Activated CD4-positive, alpha-beta T cell treated with anti-CD3 and anti-CD28 coated beads for 36 hours (primary cell): ENCODE results near the gene MYZAP. TPM values are rescaled to one million over a fixed set of nuclear protein-coding genes. Genes with fewer than 3 reads are reported as not detected.

Source experiments
- ATAC-seq: fragments of 200-7000 bp; cut with Tn5 transposase; one replicate; pipeline ENCODE4 v1.10.0; 2021; ENCODE audit warnings: mild to moderate bottlenecking, moderate library complexity
- CTCF ChIA-PET: fragments of 350-600 bp; sonication (Branson Sonifier 250); formaldehyde crosslinking; loops from one replicate; lab custom pipeline; 2021; ENCODE audit warnings: antibody characterized with exemption; lab: Charles Lee
- POLR2A ChIA-PET: fragments of 350-600 bp; sonication (Branson Sonifier 250); formaldehyde crosslinking; loops from one replicate; lab custom pipeline; 2021; ENCODE audit warnings: antibody characterized with exemption, inconsistent platforms; lab: Charles Lee
- DNase-seq: peaks from one replicate; pipeline ENCODE4 v3.0.0-alpha.2; 2020
- H3K27ac Mint-ChIP-seq: one replicate; pipeline ENCODE4 v1.8.0; 2021; ENCODE audit warnings: mixed read lengths
- H3K27me3 Mint-ChIP-seq: one replicate; pipeline ENCODE4 v1.8.0; 2021; ENCODE audit warnings: mixed read lengths
- H3K36me3 Mint-ChIP-seq: one replicate; pipeline ENCODE4 v1.8.0; 2021; ENCODE audit warnings: low read depth, mixed read lengths
- H3K4me1 Mint-ChIP-seq: one replicate; pipeline ENCODE4 v1.8.0; 2021; ENCODE audit warnings: mixed read lengths
- H3K4me3 Mint-ChIP-seq: one replicate; pipeline ENCODE4 v1.8.0; 2021; ENCODE audit warnings: mild to moderate bottlenecking, moderate library complexity, mixed read lengths
- H3K9me3 Mint-ChIP-seq: one replicate; pipeline ENCODE4 v1.8.0; 2021; ENCODE audit warnings: low read depth, mixed read lengths
- intact Hi-C, 2 experiments: fragments of 100-400 bp; cut with DNase I in 1 of 2; cut with micrococcal nuclease in 1 of 2; formaldehyde crosslinking; loops; one replicate each; pipeline versions ENCODE4 v1.14.2 to v1.15.1; 2022 to 2024; cut with DNase I, micrococcal nuclease
- total RNA-seq, 2 experiments: library from RNA; stranded (reverse); gene quantifications; one replicate each; pipeline ENCODE4 v1.2.3, GENCODE V29; 2021

MYZAP gene
- total RNA-seq, 2 experiments from 2014 or later, result 0.11 TPM

DNA sequence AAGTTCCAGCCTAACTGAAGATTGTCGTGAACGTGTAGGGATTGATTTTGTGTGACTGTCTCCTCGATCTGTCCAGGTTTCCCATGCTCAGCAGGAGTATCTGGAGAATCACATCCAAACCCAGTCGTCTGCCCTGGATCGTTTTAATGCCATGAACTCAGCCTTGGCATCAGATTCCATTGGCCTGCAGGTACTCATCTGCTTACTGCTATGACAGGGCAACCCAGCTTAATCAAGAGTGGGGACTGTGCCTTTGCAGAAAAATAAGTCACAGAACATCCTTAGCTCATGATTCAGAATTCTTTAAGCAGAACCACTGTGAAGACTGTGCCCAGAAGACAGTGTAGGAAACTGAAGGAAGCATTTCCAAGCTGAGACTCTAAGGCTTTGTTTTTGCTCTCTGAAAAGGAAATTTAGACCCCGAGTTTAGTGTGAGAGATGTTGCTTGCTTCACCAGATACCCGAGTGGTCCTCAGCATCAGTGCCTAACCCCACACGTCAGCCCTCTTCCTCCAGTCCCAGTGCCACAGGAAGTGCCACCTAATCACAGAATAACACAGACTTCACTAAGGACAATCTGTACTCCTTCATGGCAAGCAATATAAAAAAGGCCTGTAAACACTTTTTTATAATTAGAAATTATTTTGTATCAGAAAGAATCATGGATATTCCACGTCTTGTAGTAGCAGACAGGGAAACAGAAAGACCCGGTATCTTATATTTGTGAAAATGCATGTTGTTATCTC is 34.2 kb downstream of the MYZAP start:
- ChIA-PET CTCF (interaction anchor here (1.1 to 1.4 kb wide), 2 partner anchors 9 to 18 kb away, joined by 3 to 6 read pairs; no protein-coding TSS in a partner anchor), POLR2A (no interaction called here)
- Mint-ChIP-seq H3K36me3 (no peaks in the 10 kb centered on the region), H3K4me3 (no peak overlapping the region), H3K4me1 (no peaks in the 10 kb centered on the region), H3K27ac (no peak overlapping the region), H3K9me3 (no peaks in the 10 kb centered on the region), H3K27me3 (peaks cover 2% of the 10 kb centered on the region)
- DNase-seq (no peak), ATAC-seq (no peak)
- intact Hi-C loops, result loop anchor here in 1 of 2 experiments (2.0 kb wide), 1 partner anchor 51 kb away; no protein-coding TSS in a partner anchor

DNA sequence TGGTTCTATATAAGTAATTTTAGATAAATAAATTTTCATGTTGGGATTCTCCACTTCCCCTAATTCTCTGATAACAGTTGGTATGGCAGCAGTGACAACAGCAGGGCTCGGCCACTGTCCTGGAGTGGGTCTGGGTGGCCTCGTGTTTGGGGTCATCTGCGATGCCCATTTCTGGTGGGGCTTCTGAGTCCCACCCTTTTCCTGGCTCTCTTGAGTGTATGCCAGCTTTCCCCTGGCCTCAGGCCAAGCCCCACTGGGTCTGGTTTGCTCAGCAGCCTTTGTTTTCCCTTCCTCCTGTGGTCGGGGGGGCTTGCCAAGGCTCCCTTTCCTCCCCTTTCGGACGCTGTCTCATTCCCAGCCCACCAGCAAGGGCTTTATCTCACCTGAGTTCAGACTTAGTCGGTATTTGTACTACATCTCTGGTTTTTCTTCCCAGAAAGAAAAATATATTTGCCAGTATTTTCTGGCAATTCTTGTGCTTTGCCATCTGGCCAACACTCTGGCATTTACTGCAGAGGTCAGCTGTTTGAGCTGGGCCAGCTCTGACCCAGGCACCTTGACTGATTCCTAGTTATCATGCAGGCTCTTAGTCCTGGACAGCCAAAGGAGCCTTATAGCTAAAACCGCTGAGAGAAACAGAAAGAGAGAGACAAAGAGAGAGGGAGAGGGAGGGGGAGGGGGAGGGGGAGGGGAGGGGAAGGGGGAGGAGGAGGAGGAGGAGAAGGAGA is 35.2 kb downstream of the MYZAP start:
- intact Hi-C loops, result loop anchor here in 1 of 2 experiments (2.0 kb wide), 1 partner anchor 50 kb away; no protein-coding TSS in a partner anchor
- Mint-ChIP-seq H3K4me3 (no peak overlapping the region), H3K9me3 (no peaks in the 10 kb centered on the region), H3K36me3 (no peaks in the 10 kb centered on the region), H3K27ac (no peak overlapping the region), H3K4me1 (no peaks in the 10 kb centered on the region), H3K27me3 (peaks cover 2% of the 10 kb centered on the region)
- CTCF ChIA-PET, result interaction anchor here (1.4 kb wide), 1 partner anchor 8 kb away, joined by 6 read pairs; no protein-coding TSS in a partner anchor
- ATAC-seq (no peak), DNase-seq (no peak)
- POLR2A ChIA-PET, result no interaction called here

DNA sequence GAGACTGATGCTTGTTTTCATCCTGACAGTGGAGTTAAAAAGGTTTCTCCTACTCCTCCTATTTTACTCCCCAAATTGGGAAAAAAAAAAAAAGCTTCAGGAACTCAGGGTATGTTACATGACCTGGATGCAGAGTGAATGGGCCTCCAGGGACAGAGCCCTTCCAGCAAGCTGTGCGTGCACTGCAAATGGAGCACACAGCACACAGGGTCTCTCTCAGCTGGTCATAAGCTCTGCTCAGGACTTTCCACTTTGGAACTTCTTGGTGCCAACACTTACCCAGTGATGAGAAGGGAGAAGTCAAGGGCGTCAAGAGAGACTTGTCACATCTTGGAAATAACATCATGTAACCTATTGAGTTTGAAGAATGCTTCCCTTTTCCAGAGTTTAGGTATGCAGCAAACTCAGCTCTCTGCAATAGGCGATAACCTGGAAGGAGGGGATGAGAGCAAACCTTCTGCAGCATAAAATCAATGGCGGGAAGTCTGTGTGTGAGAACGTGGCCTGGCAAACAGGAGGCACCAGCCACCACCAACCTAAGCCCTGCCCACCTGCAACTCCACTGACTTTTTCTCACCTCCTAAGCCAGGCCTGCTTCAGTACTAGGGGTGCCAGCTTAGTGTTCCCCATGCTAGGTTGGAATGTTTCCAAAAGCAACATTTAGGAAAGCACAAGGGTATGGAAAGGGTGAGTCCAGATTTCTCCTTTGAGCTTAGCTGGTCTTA is 39.8 kb downstream of the MYZAP start:
- intact Hi-C loops, result no loop called here
- Mint-ChIP-seq H3K9me3 (no peaks in the 10 kb centered on the region), H3K27me3 (no peaks in the 10 kb centered on the region), H3K4me1 (no peaks in the 10 kb centered on the region), H3K4me3 (no peak overlapping the region), H3K36me3 (no peaks in the 10 kb centered on the region), H3K27ac (no peak overlapping the region)
- POLR2A ChIA-PET, result interaction anchor here (0.7 kb wide), 1 partner anchor 242 kb away, joined by 3 read pairs; no protein-coding TSS in a partner anchor
- ATAC-seq (no peak), DNase-seq (no peak)
- CTCF ChIA-PET, result interaction anchor here (0.6 to 0.8 kb wide), 3 partner anchors 16 to 248 kb away, joined by 3 to 7 read pairs (median 4); no protein-coding TSS in a partner anchor

DNA sequence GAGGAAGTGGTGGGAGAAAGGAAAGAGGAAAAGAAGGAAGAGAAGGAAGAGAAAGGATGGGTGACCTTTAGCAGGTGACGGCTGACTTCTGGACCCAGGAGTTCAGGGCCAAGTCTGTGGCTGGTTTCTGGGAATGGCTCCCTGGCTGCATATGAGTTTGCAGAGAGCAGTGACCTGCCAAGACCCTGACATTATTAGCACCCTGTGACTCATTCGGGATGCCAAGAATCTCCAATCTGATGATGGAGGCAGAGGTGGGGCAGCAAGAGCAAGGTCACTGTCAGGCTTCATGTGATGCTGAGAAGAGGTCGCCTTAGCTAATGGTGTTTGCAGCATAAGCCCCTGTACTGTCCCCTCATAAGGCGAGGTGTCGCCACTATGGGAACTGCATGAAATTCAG is 42.6 kb downstream of the MYZAP start:
- DNase-seq, result no peak
- ChIA-PET POLR2A (no interaction called here), CTCF (interaction anchor here (1.3 kb wide), 1 partner anchor 8 kb away, joined by 6 read pairs; no protein-coding TSS in a partner anchor)
- Mint-ChIP-seq H3K4me3 (no peak overlapping the region), H3K4me1 (no peaks in the 10 kb centered on the region), H3K36me3 (no peaks in the 10 kb centered on the region), H3K27me3 (no peaks in the 10 kb centered on the region), H3K27ac (no peak overlapping the region), H3K9me3 (no peaks in the 10 kb centered on the region)
- ATAC-seq, result no peak
- intact Hi-C loops, result no loop called here

DNA sequence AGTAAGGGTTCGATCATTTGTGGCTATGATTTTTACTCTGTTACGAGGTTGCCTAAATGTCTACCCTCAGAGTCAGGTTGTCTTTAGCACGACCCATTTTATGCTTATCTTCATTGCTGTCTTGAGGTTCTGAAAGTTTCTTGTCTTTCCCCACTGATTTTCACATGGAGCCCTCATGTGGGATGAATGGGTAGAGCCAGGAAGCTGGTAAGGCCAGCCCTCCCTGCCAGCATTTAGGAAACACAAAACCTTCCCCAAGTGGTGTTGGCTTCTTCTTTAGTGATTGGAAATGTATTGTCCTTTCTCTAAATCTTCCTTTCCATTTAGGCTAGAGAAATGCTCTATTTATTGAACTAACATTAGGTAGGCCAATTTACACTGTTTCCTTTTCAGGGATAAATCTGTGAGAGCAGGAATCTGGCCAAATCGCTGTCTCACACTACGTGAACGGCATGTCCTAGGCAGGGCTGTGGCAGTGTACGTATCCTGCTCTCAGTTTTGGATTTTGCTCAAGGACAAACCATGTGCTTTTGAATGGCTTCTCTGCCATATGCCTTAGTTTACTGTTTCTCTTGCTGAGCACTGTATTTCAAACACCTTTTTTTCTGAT is 43.7 kb downstream of the MYZAP start:
- Mint-ChIP-seq H3K4me3 (no peak overlapping the region), H3K27me3 (peaks cover 2% of the 10 kb centered on the region), H3K9me3 (no peaks in the 10 kb centered on the region), H3K27ac (no peak overlapping the region), H3K4me1 (no peaks in the 10 kb centered on the region), H3K36me3 (no peaks in the 10 kb centered on the region)
- DNase-seq (no peak), ATAC-seq (no peak)
- intact Hi-C loops, result no loop called here
- ChIA-PET CTCF (interaction anchor here (0.6 to 1.3 kb wide), 2 partner anchors 9 to 228 kb away, joined by 4 to 6 read pairs; no protein-coding TSS in a partner anchor), POLR2A (no interaction called here)

DNA sequence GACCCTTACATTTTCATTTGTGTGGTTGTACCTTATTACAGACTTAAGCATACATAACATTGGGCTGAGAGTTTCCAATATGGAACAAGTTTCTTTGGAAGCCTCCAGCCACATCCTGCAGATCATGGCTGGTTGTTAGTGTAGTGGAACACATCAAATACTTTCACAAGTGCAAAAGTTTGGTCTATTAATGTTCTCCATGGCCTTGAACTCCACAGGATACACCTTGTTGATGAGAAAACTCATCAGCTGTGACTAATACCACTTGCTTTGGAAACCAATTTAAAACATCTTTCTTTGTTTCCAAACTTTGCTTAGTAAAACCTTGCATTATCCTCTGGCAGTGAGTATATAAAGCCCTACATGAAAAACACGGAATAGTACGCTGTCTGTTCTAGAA is 46.1 kb downstream of the MYZAP start:
- H3K27me3 Mint-ChIP-seq, result peaks cover 2% of the 10 kb centered on the region
- POLR2A ChIA-PET, result no interaction called here
- ATAC-seq (no peak), DNase-seq (no peak)
- CTCF ChIA-PET, result no interaction called here
- no peaks in the 10 kb centered on the region for H3K9me3 Mint-ChIP-seq
- no peak overlapping the region for H3K27ac Mint-ChIP-seq
- no peaks in the 10 kb centered on the region for H3K36me3 Mint-ChIP-seq
- intact Hi-C loops, result no loop called here
- no peaks in the 10 kb centered on the region for H3K4me1 Mint-ChIP-seq
- no peak overlapping the region for H3K4me3 Mint-ChIP-seq

DNA sequence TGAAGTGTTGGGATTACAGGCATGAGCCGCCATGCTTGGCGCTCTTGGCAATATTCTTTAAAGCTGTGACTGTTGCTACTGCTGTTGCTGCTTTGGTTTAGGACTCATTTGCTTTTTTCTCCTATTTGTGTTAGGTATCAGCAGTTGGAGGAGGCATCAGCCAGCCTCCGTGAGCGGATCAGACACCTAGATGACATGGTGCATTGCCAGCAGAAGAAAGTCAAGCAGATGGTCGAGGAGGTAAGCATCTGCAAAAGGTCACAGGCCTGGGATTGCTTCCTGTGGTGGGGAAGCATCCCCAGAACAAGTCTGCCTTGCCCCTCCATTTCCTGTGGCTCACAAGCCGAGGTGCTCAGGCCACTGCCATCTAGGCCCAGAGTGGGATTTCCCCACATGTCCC is 47.6 kb downstream of the MYZAP start:
- H3K9me3 Mint-ChIP-seq, result no peaks in the 10 kb centered on the region

DNA sequence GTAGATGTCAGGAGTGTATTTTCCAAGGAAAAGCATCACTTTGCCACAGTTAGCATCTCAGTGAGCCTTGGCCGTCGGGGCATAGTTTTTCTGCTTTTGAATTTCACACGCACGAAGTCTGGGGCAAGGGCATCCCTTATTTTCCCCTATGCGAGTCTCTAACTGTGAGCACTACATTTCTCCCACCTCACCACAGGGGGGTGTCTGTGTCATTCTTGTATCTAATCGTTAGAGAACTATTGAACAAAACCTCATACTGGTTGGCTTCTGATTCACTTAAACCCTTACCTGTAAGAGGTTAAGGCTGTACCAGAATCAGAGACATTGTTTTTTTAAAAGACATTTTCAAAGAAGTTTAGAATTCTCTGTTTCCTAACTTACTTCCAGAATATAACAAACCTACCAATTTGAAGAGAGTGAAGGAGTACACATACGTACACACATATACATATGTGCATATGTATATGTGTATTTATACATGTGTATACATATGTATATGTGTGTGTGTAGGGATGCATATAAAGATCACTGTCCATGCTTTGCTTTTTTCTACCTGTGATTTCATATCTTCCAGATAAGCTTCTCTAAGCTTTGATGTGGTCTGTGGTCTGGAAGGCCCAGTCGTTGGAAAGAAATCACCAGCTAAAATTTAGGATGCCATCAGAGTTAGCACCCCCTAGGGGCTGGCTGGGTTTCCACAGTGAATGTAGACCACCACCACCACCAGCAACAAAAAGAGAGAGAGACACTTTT is 49.4 kb downstream of the MYZAP start:
- intact Hi-C loops, result loop anchor here (1.0 to 5.0 kb wide), 4 partner anchors 79 to 221 kb away; no protein-coding TSS in a partner anchor
- POLR2A ChIA-PET, result no interaction called here

More for the DNA sequence above, 47.6 kb downstream of the MYZAP start:
- no peak for DNase-seq
- CTCF ChIA-PET, result interaction anchor here (0.7 to 1.1 kb wide), 2 partner anchors 49 to 270 kb away, joined by 3 read pairs; no protein-coding TSS in a partner anchor
- peaks cover 2% of the 10 kb centered on the region for H3K27me3 Mint-ChIP-seq
- no peaks in the 10 kb centered on the region for H3K36me3 Mint-ChIP-seq
- no peaks in the 10 kb centered on the region for H3K4me1 Mint-ChIP-seq
- no peak for ATAC-seq
- POLR2A ChIA-PET, result no interaction called here
- H3K27ac Mint-ChIP-seq, result no peak overlapping the region
- no peak overlapping the region for H3K4me3 Mint-ChIP-seq
- intact Hi-C loops, result no loop called here

DNA sequence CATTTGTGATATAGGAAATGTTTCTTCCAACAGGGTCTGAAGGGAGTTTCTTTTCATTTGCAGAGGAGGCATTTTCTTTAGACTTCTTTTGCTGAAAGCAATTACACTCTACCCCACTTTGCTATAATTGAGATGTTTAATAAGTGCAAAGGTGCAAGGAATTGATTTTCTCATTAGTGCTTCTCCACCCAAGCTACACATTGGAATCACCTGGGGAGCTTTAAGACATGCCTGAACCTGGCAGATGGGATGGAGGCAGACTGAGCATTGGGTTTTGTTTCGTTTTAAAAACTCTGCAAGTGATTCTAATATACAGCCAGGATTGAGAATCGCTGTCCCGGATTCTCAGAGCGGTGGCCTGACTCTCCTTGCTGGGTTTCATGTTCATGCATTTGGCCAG is 52.1 kb downstream of the MYZAP start:
- H3K4me3 Mint-ChIP-seq, result no peak overlapping the region
- H3K27me3 Mint-ChIP-seq, result peaks cover 2% of the 10 kb centered on the region
- ChIA-PET CTCF (interaction anchor here (0.6 to 1.6 kb wide), 5 partner anchors 19 to 302 kb away, joined by 3 to 4 read pairs (median 3); no protein-coding TSS in a partner anchor), POLR2A (interaction anchor here (0.6 kb wide), 1 partner anchor 140 kb away, joined by 4 read pairs; no protein-coding TSS in a partner anchor)
- intact Hi-C loops, result loop anchor here in 1 of 2 experiments (5.0 kb wide), 2 partner anchors 82 to 218 kb away; no protein-coding TSS in a partner anchor
- no peak overlapping the region for H3K27ac Mint-ChIP-seq
- H3K36me3 Mint-ChIP-seq, result no peaks in the 10 kb centered on the region
- no peak for DNase-seq
- H3K9me3 Mint-ChIP-seq, result no peaks in the 10 kb centered on the region
- H3K4me1 Mint-ChIP-seq, result no peaks in the 10 kb centered on the region
- ATAC-seq, result no peak

More for the DNA sequence above, 49.4 kb downstream of the MYZAP start:
- Mint-ChIP-seq H3K4me3 (no peak overlapping the region), H3K27me3 (peaks cover 2% of the 10 kb centered on the region), H3K36me3 (no peaks in the 10 kb centered on the region), H3K27ac (no peak overlapping the region), H3K9me3 (no peaks in the 10 kb centered on the region), H3K4me1 (no peaks in the 10 kb centered on the region)
- peak; percentile 49 for ATAC-seq
- CTCF ChIA-PET, result interaction anchor here (0.6 to 2.1 kb wide), 8 partner anchors 8 to 1150 kb away, joined by 3 to 12 read pairs (median 4); no protein-coding TSS in a partner anchor
- peak; percentile 38 for DNase-seq

DNA sequence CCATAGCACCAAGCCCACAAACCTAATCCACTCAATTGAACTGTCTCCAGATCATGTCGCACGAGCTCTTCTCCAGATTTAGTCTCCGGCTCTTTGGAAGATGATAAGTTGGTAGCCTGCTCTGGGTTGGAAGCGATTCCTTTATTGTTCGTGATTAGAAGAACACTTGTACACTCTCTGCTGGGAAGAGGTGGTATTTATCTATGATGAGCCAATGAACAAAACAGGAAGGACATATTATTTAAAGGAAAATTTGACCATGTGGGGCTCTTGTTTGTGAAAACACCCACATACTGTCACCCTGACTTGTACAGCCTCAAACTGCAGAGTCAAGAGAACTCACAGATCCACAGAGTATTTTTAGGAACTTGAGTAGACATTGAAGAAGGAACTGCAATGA is 54.4 kb downstream of the MYZAP start:
- no peaks in the 10 kb centered on the region for H3K36me3 Mint-ChIP-seq
- CTCF ChIA-PET, result interaction anchor here (0.7 to 1.2 kb wide), 2 partner anchors 11 to 34 kb away, joined by 3 read pairs; no protein-coding TSS in a partner anchor
- peaks cover 3% of the 10 kb centered on the region for H3K27me3 Mint-ChIP-seq
- intact Hi-C loops, result no loop called here
- POLR2A ChIA-PET, result no interaction called here
- DNase-seq (no peak), ATAC-seq (no peak)
- no peaks in the 10 kb centered on the region for H3K9me3 Mint-ChIP-seq
- H3K27ac Mint-ChIP-seq, result no peak overlapping the region
- H3K4me3 Mint-ChIP-seq, result no peak overlapping the region
- H3K4me1 Mint-ChIP-seq, result no peaks in the 10 kb centered on the region
